Neural cell (in vitro differentiated cells): ENCODE measurements around the gene SHISA5. TPM values are rescaled to one million over a fixed set of nuclear protein-coding genes. Genes with fewer than 3 reads are reported as not detected.

Source experiments
- H2AFZ ChIP-seq: fragments of 200-600, 300-800 bp; sonication (generic), shearing (Covaris generic); 2 replicates; pipeline ENCODE4 v1.6.0; 2014; ENCODE audit warnings: low read depth, mild to moderate bottlenecking, antibody characterized with exemption, low read length, moderate library complexity
- H3F3A ChIP-seq: fragments of 200-600 bp; shearing (Covaris generic); 2 replicates; pipeline ENCODE4 v1.6.1; 2016; ENCODE audit warnings: mild to moderate bottlenecking, moderate library complexity, mixed read lengths, antibody characterized with exemption, low read length; ENCODE audit not compliant: insufficient read depth, poor library complexity, severe bottlenecking
- H3K27ac ChIP-seq: fragments of 200-600, 300-800 bp; sonication (generic), shearing (Covaris generic); 2 replicates; pipeline ENCODE4 v1.5.1; 2014; ENCODE audit warnings: mild to moderate bottlenecking, low read length, moderate library complexity
- H3K27me3 ChIP-seq: fragments of 300-800, 200-600 bp; sonication (generic), shearing (Covaris generic); 2 replicates; pipeline ENCODE4 v1.6.0; 2014; ENCODE audit warnings: mild to moderate bottlenecking, low read depth, low read length, moderate library complexity; ENCODE audit not compliant: insufficient read depth
- H3K36me3 ChIP-seq: fragments of 300-800, 200-600 bp; sonication (generic), shearing (Covaris generic); 2 replicates; pipeline ENCODE4 v1.5.1; 2014; ENCODE audit warnings: mild to moderate bottlenecking, antibody characterized with exemption, low read length, moderate library complexity; ENCODE audit not compliant: insufficient read depth
- H3K4me2 ChIP-seq: fragments of 300-800, 200-600 bp; sonication (generic), shearing (Covaris generic); 2 replicates; pipeline ENCODE4 v1.6.0; 2014; ENCODE audit warnings: mild to moderate bottlenecking, low read length
- H3K4me3 ChIP-seq: fragments of 300-800, 200-600 bp; sonication (generic), shearing (Covaris generic); 2 replicates; pipeline ENCODE4 v1.5.1; 2014; ENCODE audit warnings: mild to moderate bottlenecking, low read length, moderate library complexity
- H3K79me2 ChIP-seq: fragments of 200-600 bp; shearing (Covaris generic); replicated peaks from 2 replicates; pipeline ENCODE4 v1.6.0; 2014; ENCODE audit warnings: mild to moderate bottlenecking, low read length, moderate library complexity; ENCODE audit not compliant: insufficient read depth
- H3K9ac ChIP-seq: fragments of 300-800, 200-600 bp; sonication (generic), shearing (Covaris generic); 2 replicates; pipeline ENCODE4 v1.6.1; 2016; ENCODE audit warnings: mild to moderate bottlenecking, low read length, mixed read lengths
- H3K9me2 ChIP-seq: fragments of 200-600 bp; shearing (Covaris generic); 2 replicates; pipeline ENCODE4 v1.6.1; 2016; ENCODE audit warnings: mild to moderate bottlenecking, low read length, mixed read lengths; ENCODE audit not compliant: insufficient read depth
- H3K9me3 ChIP-seq: fragments of 200-600, 300-800 bp; sonication (generic), shearing (Covaris generic); 2 replicates; pipeline ENCODE4 v1.6.1; 2016; ENCODE audit warnings: mild to moderate bottlenecking, mixed run types, low read length, moderate library complexity, mixed read lengths
- H4K20me1 ChIP-seq: fragments of 200-600 bp; shearing (Covaris generic); 2 replicates; pipeline ENCODE4 v1.6.1; 2016; ENCODE audit warnings: mild to moderate bottlenecking, mixed run types; ENCODE audit not compliant: insufficient read depth
- EP300 ChIP-seq: fragments of 450-650 bp; conservative IDR thresholded peaks from 2 replicates; pipeline ENCODE4 v1.6.1; 2014; ENCODE audit warnings: antibody characterized with exemption, mild to moderate bottlenecking, moderate library complexity; ENCODE audit not compliant: poor library complexity, severe bottlenecking
- EZH2 ChIP-seq: fragments of 200-600, 300-800 bp; shearing (Covaris generic), sonication (generic); IDR thresholded peaks from 2 replicates; pipeline ENCODE4 v1.6.1; 2014; ENCODE audit warnings: antibody characterized with exemption, low read length, borderline replicate concordance, mild to moderate bottlenecking; ENCODE audit not compliant: insufficient read depth, poor library complexity, severe bottlenecking
- MXI1 ChIP-seq: fragments of 450-650 bp; conservative IDR thresholded peaks from 2 replicates; pipeline ENCODE4 v1.6.1; 2014; ENCODE audit warnings: antibody characterized with exemption, mild to moderate bottlenecking; ENCODE audit not compliant: poor library complexity, severe bottlenecking
- POLR2AphosphoS5 ChIP-seq: IDR thresholded peaks from 2 replicates; pipeline ENCODE4 v1.6.1; 2012
- RAD21 ChIP-seq: fragments of 450-650 bp; conservative IDR thresholded peaks from 2 replicates; pipeline ENCODE4 v1.6.1; 2014; ENCODE audit warnings: antibody characterized with exemption, mild to moderate bottlenecking, moderate library complexity
- REST ChIP-seq: IDR thresholded peaks from 2 replicates; pipeline ENCODE4 v1.6.1; 2012; ENCODE audit warnings: borderline replicate concordance
- SMC3 ChIP-seq: fragments of 450-650 bp; conservative IDR thresholded peaks from 2 replicates; pipeline ENCODE4 v1.6.1; 2014; ENCODE audit warnings: antibody characterized with exemption, mild to moderate bottlenecking, moderate library complexity; ENCODE audit not compliant: poor library complexity
- TAF1 ChIP-seq: IDR thresholded peaks from 2 replicates; pipeline ENCODE4 v1.6.1; 2012; ENCODE audit warnings: low read depth
- polyA plus RNA-seq: library from polyadenylated mRNA; depleted of rRNA; stranded (reverse); fragments of >200 nt; gene quantifications from 2 replicates; pipeline ENCODE4 v1.2.3, GENCODE V29; 2014
- TF ChIP-seq, protein P1 (sequence below): fragments of 450-650 bp; IDR thresholded peaks from 2 replicates; pipeline ENCODE4 v1.5.1; 2014; ENCODE audit warnings: antibody characterized with exemption, mild to moderate bottlenecking, moderate library complexity; ENCODE audit not compliant: poor library complexity, severe bottlenecking

The SHISA5 gene
- polyA plus RNA-seq, 1 donor from 2014 or later: 121 TPM

DNA sequence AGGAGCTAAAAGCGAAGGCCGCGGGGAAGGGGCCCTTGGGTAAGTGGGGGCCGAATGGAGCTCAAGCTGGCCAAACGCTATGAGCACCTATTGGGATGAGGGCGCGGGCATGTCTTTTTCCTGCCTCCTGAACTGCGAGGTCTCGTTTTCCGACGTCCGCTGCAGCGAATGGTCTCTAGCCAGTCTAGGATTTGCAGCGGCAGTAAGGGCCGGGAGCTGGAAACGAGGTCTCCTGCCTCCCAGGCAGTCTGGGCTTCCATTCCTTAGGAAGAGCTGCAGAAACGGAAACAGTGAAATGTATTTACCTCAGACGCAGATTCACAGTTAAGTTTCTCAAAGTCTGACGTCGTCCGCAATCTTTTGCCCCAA lies 63.4 kb downstream of the SHISA5 start:
- peak overlapping the region; percentile 82 for H3K9ac ChIP-seq
- H3F3A ChIP-seq: no peaks in the 10 kb centered on the region
- no peaks in the 10 kb centered on the region for H3K9me2 ChIP-seq
- H2AFZ ChIP-seq: peak overlapping the region; percentile 27
- peak overlapping the region; percentile 84 for H3K27ac ChIP-seq
- H3K27me3 ChIP-seq: no peaks in the 10 kb centered on the region
- no peak for TF ChIP-seq REST
- TF ChIP-seq EZH2: no peak
- TF ChIP-seq SMC3: no peak
- TF ChIP-seq POLR2AphosphoS5: no peak
- TF ChIP-seq RAD21: no peak
- no peak for TF ChIP-seq MXI1
- TF ChIP-seq, protein P1, sequence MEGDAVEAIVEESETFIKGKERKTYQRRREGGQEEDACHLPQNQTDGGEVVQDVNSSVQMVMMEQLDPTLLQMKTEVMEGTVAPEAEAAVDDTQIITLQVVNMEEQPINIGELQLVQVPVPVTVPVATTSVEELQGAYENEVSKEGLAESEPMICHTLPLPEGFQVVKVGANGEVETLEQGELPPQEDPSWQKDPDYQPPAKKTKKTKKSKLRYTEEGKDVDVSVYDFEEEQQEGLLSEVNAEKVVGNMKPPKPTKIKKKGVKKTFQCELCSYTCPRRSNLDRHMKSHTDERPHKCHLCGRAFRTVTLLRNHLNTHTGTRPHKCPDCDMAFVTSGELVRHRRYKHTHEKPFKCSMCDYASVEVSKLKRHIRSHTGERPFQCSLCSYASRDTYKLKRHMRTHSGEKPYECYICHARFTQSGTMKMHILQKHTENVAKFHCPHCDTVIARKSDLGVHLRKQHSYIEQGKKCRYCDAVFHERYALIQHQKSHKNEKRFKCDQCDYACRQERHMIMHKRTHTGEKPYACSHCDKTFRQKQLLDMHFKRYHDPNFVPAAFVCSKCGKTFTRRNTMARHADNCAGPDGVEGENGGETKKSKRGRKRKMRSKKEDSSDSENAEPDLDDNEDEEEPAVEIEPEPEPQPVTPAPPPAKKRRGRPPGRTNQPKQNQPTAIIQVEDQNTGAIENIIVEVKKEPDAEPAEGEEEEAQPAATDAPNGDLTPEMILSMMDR: no peak
- TF ChIP-seq TAF1: no peak
- TF ChIP-seq EP300: no peak
- H3K79me2 ChIP-seq: peaks cover 22% of the 10 kb centered on the region
- no peaks in the 10 kb centered on the region for H4K20me1 ChIP-seq
- H3K4me2 ChIP-seq: peak overlapping the region; percentile 70
- no peaks in the 10 kb centered on the region for H3K9me3 ChIP-seq
- no peaks in the 10 kb centered on the region for H3K36me3 ChIP-seq
- H3K4me3 ChIP-seq: peak overlapping the region; percentile 90

GRCh38 chr3:48439820-48440589 lies 64.0 kb downstream of the SHISA5 start, which contains the start of the genes CCDC51 and TMA7:
CCDC51 (minus strand) TSS chr3:48440119; CDS start chr3:48435128, 4,991 bp downstream.
TMA7 (plus strand) TSS chr3:48440257; CDS start chr3:48440297, 40 bp downstream.
- Histone ChIP-seq H3K4me3 (peak within 1 kb of the TSS; percentile 90), H3F3A (no peaks in the 10 kb centered on the region), H3K9me3 (no peaks in the 10 kb centered on the region), H4K20me1 (no peaks in the 10 kb centered on the region), H2AFZ (peak within 1 kb of the TSS; percentile 99), H3K9me2 (no peaks in the 10 kb centered on the region), H3K9ac (peak within 1 kb of the TSS; percentile 82), H3K27ac (peak within 1 kb of the TSS; percentile 84), H3K36me3 (no peaks in the 10 kb centered on the region), H3K27me3 (no peaks in the 10 kb centered on the region), H3K4me2 (peak within 1 kb of the TSS; percentile 98), H3K79me2 (peaks cover 22% of the 10 kb centered on the region)
- peak; percentile 84 for TF ChIP-seq MXI1
- TF ChIP-seq TAF1: peak; percentile 62
- peak; percentile 96 for TF ChIP-seq POLR2AphosphoS5
- TF ChIP-seq, protein P1: peak; percentile 22
- TF ChIP-seq SMC3: no peak
- TF ChIP-seq REST: peak; percentile 66
